NK-92 (cell line): ENCODE results near the gene KDM2B.

ENCODE experiments used
- DNase-seq: peaks from one replicate; lab custom pipeline; 2025; ENCODE audit not compliant: unreplicated experiment; lab: John Stamatoyannopoulos, UW

The KDM2B gene

GRCh38 chr12:121440768-121441167 lies 140.1 kb downstream of the KDM2B start:
- no peak for DNase-seq

- no peak for DNase-seq
Measured at GRCh38 chr12:121439715-121440114, 141.1 kb downstream of the KDM2B start.

GRCh38 chr12:121438905-121439304 lies 141.9 kb downstream of the KDM2B start:
- no peak for DNase-seq

- no peak for DNase-seq
Measured at GRCh38 chr12:121436706-121437105, 144.1 kb downstream of the KDM2B start.

- DNase-seq = no peak
Measured at GRCh38 chr12:121432740-121433480, 147.9 kb downstream of the KDM2B start.

GRCh38 chr12:121430833-121431415 lies 149.9 kb downstream of the KDM2B start:
- no peak for DNase-seq

GRCh38 chr12:121428883-121429282 lies 151.9 kb downstream of the KDM2B start:
- DNase-seq = no peak

GRCh38 chr12:121427556-121428050 lies 153.2 kb downstream of the KDM2B start:
- no peak for DNase-seq

GRCh38 chr12:121424624-121424975 lies 156.2 kb downstream of the KDM2B start:
- no peak for DNase-seq

- no peak for DNase-seq
Measured at GRCh38 chr12:121423682-121424623, 156.9 kb downstream of the KDM2B start.

- no peak for DNase-seq
Measured at GRCh38 chr12:121423253-121423652, 157.6 kb downstream of the KDM2B start.

GRCh38 chr12:121420109-121420508 lies 160.7 kb downstream of the KDM2B start:
- no peak for DNase-seq

- DNase-seq = no peak
Measured at GRCh38 chr12:121417847-121418246, 163.0 kb downstream of the KDM2B start.

GRCh38 chr12:121413917-121414316 lies 166.9 kb downstream of the KDM2B start:
- DNase-seq = no peak

- no peak for DNase-seq
Measured at GRCh38 chr12:121405211-121405610, 175.6 kb downstream of the KDM2B start.

- no peak for DNase-seq
Measured at GRCh38 chr12:121404734-121405133, 176.1 kb downstream of the KDM2B start.

- DNase-seq = no peak
Measured at GRCh38 chr12:121403721-121404120, 177.1 kb downstream of the KDM2B start.

- DNase-seq = no peak
Measured at GRCh38 chr12:121400332-121401139, 180.3 kb downstream of the KDM2B start.

GRCh38 chr12:121399391-121400331 lies 181.2 kb downstream of the KDM2B start, which contains the start of gene RNF34:
RNF34 (plus strand) TSS chr12:121400118; CDS start chr12:121400213, 95 bp downstream.
- peak; percentile 81 for DNase-seq

- no peak for DNase-seq
Measured at GRCh38 chr12:121398355-121398754, 182.5 kb downstream of the KDM2B start.
